ENCODE results near the gene SEC14L2. TPM values are rescaled to one million over a fixed set of nuclear protein-coding genes. Genes with fewer than 3 reads are reported as not detected.

The SEC14L2 gene
- total and polyA plus RNA-seq, 10 of the 15 experiments (the other 5 are each of a cell fraction or from before 2014, with no cell fraction given): 0.08 to 4.0 (median 0.48) TPM

- no peak for TF ChIP-seq PKNOX1 (IDR thresholded peaks at IDR 0.05)
- no peak for TF ChIP-seq NFYB (IDR thresholded peaks at IDR 0.05; ENCODE audit: insufficient read depth, low read depth, low read length)
- no peak for TF ChIP-seq HSF1 (IDR thresholded peaks at IDR 0.05; ENCODE audit: low read depth, low read length)
- TF ChIP-seq CEBPZ (IDR thresholded peaks at IDR 0.05; ENCODE audit: low read depth, low read length): no peak
Observed at GRCh38 chr22:30373331-30374325, 23.2 kb upstream of the SEC14L2 start (continued).

Measured in GM12878 (cell line).